Stimulated activated memory B cell treated with anti-CD40 and anti-IgM and Interleukin-4, amounts not matched to agents 10 μg/mL and 1 μg/mL and 100 μg/mL, for 72 hours (primary cell): Measurements from ENCODE around the gene NDRG2.
"Not testable (repeated sequence)": the region's sequence is repeated elsewhere in the genome, so short reads cannot be mapped to it uniquely, and the experiment has no call there.

Experiments used
- ATAC-seq: fragments of 150-1000 bp; cut with Tn5 transposase; 2 replicates; pipeline ENCODE4 v1.10.0; 2021
- H3K27ac Mint-ChIP-seq: one replicate; pipeline ENCODE4 v1.8.0; 2022; ENCODE audit warnings: mild to moderate bottlenecking, mixed read lengths
- H3K27me3 Mint-ChIP-seq: one replicate; pipeline ENCODE4 v1.8.0; 2022; ENCODE audit warnings: mixed read lengths
- H3K36me3 Mint-ChIP-seq: one replicate; pipeline ENCODE4 v1.8.0; 2022; ENCODE audit warnings: mixed read lengths
- H3K4me1 Mint-ChIP-seq: one replicate; pipeline ENCODE4 v1.8.0; 2022; ENCODE audit warnings: mixed read lengths
- H3K4me3 Mint-ChIP-seq: one replicate; pipeline ENCODE4 v1.8.0; 2022; ENCODE audit warnings: mild to moderate bottlenecking, moderate library complexity, mixed read lengths
- H3K9me3 Mint-ChIP-seq: one replicate; pipeline ENCODE4 v1.8.0; 2022; ENCODE audit warnings: mixed read lengths

NDRG2 gene

DNA sequence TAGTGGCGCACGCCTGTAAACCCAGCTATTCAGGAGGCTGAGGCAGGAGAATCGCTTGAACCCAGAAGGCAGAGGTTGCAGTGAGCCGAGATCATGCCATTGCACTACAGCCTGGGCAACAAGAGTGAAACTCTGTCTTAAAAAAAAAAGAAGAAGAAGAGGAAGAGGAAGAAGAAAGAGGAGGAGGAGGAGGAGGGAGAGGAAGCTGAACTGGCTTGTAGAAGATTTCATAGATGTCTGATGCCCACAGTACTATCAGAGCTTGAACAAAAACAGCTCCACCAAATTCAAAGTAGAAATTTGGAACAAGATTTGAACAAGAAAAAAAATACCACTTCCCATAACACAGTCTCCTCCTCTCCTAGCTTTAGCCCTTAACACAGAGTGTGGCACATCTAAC, 39.2 kb downstream of the NDRG2 start:
- not testable (repeated sequence) for H3K9me3 Mint-ChIP-seq, H3K27me3 Mint-ChIP-seq, H3K36me3 Mint-ChIP-seq, ATAC-seq, H3K4me1 Mint-ChIP-seq, H3K27ac Mint-ChIP-seq, H3K4me3 Mint-ChIP-seq

DNA sequence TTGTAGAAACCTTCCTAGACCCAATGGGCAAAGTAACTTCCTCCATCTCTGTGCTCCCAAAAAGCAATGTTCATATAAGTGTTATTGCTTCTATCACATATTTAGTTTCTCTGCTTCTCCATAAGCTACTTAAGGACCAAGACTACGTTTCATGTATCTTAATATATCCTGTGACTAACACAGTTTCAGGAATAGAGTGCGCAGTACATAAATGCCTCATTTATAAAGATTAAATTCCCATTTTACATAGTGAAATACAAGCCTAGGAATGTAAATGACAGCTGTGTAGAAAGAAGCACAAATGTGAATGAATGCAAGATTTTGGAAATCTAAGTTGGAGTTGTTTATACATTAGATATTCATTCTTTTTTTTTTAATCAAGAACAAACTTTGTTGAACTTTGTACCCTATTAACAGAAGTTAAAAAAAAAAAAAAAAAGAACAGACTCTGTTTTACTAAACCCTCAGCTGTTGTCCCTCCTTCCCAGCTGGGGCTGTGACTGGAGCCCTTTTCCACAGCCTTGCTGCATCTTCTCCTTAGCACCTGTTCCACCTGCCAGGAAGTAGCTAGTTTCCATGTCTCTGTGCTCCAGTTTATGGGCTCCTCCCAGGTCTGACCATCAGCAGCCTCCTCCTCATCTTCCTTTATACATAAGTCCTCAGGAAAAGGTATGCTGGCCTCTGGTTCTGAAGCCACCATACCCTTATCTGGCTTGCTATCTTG, 42.1 kb downstream of the NDRG2 start:
- no peak overlapping the region for H3K27ac Mint-ChIP-seq

DNA sequence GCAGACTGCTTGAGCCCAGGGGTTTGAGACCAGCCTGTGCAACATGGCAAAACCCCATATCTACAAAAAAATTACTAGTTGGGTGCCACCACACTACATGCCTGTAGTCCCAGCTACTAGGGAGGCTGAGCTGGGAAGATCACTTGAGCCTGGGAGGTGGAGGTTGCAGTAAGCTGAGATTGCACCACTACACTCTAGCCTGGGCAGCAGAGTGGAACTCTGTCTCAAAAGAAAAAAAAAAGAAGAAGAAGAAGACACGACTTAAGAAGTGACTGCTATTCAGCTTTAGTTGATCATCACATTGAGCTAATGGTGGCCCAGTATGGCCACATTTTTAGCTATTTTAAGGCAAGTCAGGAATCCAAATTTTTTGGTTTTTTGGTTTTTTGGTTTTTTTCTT, 44.0 kb downstream of the NDRG2 start:
- H3K27me3 Mint-ChIP-seq, result peaks cover 23% of the 10 kb centered on the region

More for the DNA sequence above, 42.1 kb downstream of the NDRG2 start:
- Mint-ChIP-seq H3K4me1 (no peaks in the 10 kb centered on the region), H3K9me3 (no peaks in the 10 kb centered on the region), H3K27me3 (peaks cover 23% of the 10 kb centered on the region), H3K4me3 (no peak overlapping the region), H3K36me3 (no peaks in the 10 kb centered on the region)
- ATAC-seq, result no peak

DNA sequence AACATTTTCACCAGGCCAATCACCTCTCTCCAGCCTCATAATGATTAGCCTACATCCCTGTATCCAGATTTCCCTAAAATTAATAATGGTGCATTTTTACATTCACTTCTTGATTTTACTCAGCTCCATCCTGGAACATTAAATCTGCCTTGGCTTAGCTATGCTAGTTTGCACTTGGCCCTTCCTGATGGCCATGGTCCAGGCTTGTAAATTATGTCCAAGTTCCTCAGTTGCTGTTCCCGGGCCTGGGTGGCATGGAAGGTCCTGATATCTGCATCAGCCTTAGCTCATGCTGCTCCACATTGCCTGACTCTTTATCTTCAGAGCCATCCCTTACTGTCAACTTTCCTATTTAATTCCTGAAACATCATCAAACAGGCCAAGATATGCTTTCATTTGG, 46.2 kb downstream of the NDRG2 start:
- no peak overlapping the region for H3K27ac Mint-ChIP-seq

More for the DNA sequence above, 44.0 kb downstream of the NDRG2 start:
- no peak overlapping the region for H3K27ac Mint-ChIP-seq
- no peaks in the 10 kb centered on the region for H3K36me3 Mint-ChIP-seq
- no peak for ATAC-seq
- H3K4me3 Mint-ChIP-seq, result no peak overlapping the region
- no peaks in the 10 kb centered on the region for H3K4me1 Mint-ChIP-seq
- H3K9me3 Mint-ChIP-seq, result no peaks in the 10 kb centered on the region

DNA sequence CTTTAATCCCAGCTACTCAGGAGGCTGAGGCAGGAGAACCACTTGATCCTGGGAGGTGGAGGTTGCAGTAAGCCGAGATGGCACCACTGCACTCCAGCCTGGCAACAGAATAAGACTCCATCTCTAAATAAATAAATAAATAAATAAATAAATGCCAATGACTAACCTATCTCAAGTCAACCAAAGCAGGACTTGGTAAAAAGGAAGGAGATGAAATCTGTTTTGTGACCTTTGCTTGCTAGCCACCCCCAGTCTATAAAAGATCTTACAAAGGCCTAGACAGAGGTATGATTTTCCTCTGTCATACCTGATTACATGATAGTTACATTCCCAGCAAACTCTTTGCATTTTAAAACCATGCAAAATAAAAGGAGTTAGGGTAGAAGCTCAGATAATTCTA, 48.6 kb downstream of the NDRG2 start:
- Mint-ChIP-seq H3K4me1 (peaks cover 6% of the 10 kb centered on the region), H3K9me3 (no peaks in the 10 kb centered on the region), H3K4me3 (no peak overlapping the region), H3K27me3 (peaks cover 45% of the 10 kb centered on the region), H3K27ac (no peak overlapping the region), H3K36me3 (no peaks in the 10 kb centered on the region)
- no peak for ATAC-seq

More for the DNA sequence above, 46.2 kb downstream of the NDRG2 start:
- Mint-ChIP-seq H3K4me3 (no peak overlapping the region), H3K36me3 (no peaks in the 10 kb centered on the region), H3K9me3 (no peaks in the 10 kb centered on the region), H3K27me3 (peaks cover 28% of the 10 kb centered on the region), H3K4me1 (no peaks in the 10 kb centered on the region)
- no peak for ATAC-seq

DNA sequence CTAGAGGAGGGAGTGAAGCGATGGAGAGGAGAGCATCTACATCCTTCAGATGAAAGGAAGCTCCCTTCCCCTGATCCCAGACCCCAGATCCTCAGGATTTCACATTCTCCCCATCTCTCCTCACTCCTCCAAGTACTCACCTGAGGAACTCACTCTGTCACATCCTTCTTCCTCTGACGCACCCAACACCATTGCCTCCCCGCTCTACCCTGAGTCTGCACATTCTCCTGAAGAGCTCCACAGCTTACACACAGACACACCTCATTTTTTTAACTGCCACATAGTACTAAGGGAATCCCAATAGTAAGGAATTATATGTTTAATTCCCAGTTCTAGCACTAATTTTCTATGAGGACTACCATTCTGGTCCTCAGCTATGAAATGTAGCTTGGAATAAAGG, 51.4 kb downstream of the NDRG2 start:
- Mint-ChIP-seq H3K9me3 (no peaks in the 10 kb centered on the region), H3K4me1 (peaks cover 14% of the 10 kb centered on the region), H3K4me3 (no peak overlapping the region), H3K36me3 (no peaks in the 10 kb centered on the region), H3K27me3 (peaks cover 32% of the 10 kb centered on the region), H3K27ac (no peak overlapping the region)
- ATAC-seq, result no peak

DNA sequence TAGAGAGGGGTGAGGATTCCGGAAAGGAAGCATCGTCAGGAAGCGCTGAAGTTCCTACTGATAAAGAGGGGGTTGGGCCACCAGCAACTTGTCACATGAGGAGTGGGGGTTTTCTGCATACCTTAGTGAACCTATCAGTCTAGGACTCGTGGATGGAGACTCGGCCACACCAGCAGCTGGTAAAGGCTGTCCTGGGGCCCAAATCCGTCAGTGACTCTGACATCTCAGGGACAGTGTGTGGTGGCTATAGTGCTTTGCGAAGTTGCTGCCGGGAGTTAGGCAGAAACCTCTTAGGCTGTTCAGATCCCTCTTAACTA, 53.2 kb downstream of the NDRG2 start:
- peaks cover 14% of the 10 kb centered on the region for H3K4me1 Mint-ChIP-seq
- H3K4me3 Mint-ChIP-seq, result peak overlapping the region; percentile 82
- no peaks in the 10 kb centered on the region for H3K36me3 Mint-ChIP-seq
- peak; percentile 52 for ATAC-seq
- no peaks in the 10 kb centered on the region for H3K9me3 Mint-ChIP-seq
- peaks cover 44% of the 10 kb centered on the region for H3K27me3 Mint-ChIP-seq
- peak overlapping the region; percentile 9 for H3K27ac Mint-ChIP-seq

DNA sequence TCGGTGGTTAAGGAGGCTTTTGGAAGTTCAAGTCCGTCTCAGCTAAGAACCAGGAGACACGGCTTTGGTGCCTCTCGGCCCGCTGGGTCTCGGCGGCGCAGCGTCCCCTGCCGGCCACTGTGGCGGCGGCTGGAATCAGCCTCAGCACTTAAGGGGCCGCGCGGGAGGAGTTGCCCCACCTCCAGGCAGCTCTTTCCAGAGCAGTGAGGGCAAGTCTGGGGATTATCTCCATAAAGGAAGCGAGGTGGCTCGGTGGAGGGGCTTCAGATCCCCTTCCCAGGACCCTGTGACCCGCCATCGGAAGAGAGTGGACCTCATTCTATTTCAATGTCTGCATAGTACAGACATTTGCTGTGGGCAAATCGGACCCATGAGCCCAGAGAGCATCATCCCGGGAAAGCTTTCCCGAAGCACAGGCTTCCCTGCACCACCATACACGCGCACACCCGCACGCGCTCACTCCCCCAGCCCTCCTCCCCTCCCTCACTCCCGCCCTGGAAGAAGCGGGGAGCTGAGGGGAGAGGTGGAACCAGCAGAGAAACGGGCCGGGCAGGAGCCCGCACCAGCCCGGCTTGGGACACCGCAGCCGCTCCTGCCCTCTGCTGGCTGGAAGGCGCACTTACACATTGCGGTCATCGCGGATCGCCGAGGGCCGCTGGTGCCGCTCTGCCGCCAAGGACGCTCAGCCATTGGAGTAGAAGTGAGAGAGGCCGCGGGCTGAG, 53.7 kb downstream of the NDRG2 start:
- peaks cover 14% of the 10 kb centered on the region for H3K4me1 Mint-ChIP-seq
- H3K27me3 Mint-ChIP-seq, result peaks cover 44% of the 10 kb centered on the region

DNA sequence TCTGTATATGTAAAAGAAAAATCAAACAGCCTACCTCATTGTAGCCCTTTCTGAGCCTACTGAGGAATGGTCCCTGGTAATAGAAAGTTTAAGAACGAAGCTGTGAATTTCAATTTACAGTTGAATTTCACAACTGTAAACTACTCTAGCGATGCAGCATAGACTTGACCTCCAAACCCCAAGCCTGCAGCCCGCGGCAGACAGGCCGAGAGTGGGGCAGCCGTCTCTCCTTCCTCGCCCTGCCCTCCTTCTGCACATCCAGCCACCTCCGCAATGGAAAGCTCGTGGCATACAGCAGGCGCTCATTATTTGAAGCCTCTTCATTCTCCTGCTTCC, 54.2 kb downstream of the NDRG2 start:
- H3K4me1 Mint-ChIP-seq, result peaks cover 14% of the 10 kb centered on the region
- peak overlapping the region; percentile 9 for H3K27ac Mint-ChIP-seq
- H3K27me3 Mint-ChIP-seq, result peaks cover 44% of the 10 kb centered on the region
- no peaks in the 10 kb centered on the region for H3K36me3 Mint-ChIP-seq
- H3K4me3 Mint-ChIP-seq, result peak overlapping the region; percentile 82
- no peaks in the 10 kb centered on the region for H3K9me3 Mint-ChIP-seq
- ATAC-seq, result no peak

More for the DNA sequence above, 53.7 kb downstream of the NDRG2 start:
- H3K36me3 Mint-ChIP-seq, result no peaks in the 10 kb centered on the region
- ATAC-seq, result peak; percentile 95
- H3K27ac Mint-ChIP-seq, result peak overlapping the region; percentile 9
- peak overlapping the region; percentile 82 for H3K4me3 Mint-ChIP-seq
- H3K9me3 Mint-ChIP-seq, result no peaks in the 10 kb centered on the region

DNA sequence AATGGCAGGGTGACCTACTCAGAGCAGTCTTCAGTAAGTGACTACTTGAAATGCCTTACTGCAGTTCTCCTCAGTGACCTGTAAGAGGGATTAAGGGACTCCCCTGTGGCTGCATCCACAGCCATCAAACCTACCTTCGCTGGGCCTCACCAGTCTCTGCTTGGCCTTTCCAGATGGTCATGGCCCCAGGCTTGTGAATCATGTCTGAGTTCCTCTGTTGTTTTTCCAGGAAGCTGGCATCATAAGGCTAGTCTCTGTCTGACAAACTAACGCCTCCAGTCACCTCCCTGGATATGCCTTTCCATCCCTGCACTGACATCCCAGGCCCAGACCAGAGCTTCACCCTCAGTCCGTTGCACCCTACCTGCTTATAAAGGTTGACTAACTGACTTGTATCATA, 55.5 kb downstream of the NDRG2 start:
- Mint-ChIP-seq H3K27ac (no peak overlapping the region), H3K4me3 (no peak overlapping the region), H3K36me3 (no peaks in the 10 kb centered on the region), H3K4me1 (peaks cover 14% of the 10 kb centered on the region), H3K9me3 (no peaks in the 10 kb centered on the region), H3K27me3 (peaks cover 44% of the 10 kb centered on the region)
- ATAC-seq, result no peak
